HUES48 (cell line): ENCODE data around the gene SPATA6.

Source experiments
- H3K27ac ChIP-seq: one replicate; pipeline ENCODE4 v1.7.0; 2013; ENCODE audit warnings: low read depth, low read length, inconsistent platforms
- H3K27me3 ChIP-seq: 2 replicates; pipeline ENCODE4 v1.6.1; 2013; ENCODE audit warnings: mild to moderate bottlenecking, low read length; ENCODE audit not compliant: control insufficient read depth, insufficient read depth
- H3K36me3 ChIP-seq: 2 replicates; pipeline ENCODE4 v1.6.1; 2013; ENCODE audit warnings: low read length; ENCODE audit not compliant: control insufficient read depth, insufficient read depth
- H3K4me1 ChIP-seq: 2 replicates; pipeline ENCODE4 v1.6.1; 2013; ENCODE audit warnings: mild to moderate bottlenecking, low read length; ENCODE audit not compliant: control insufficient read depth, insufficient read depth
- H3K4me3 ChIP-seq: 2 replicates; pipeline ENCODE4 v1.5.1; 2013; ENCODE audit warnings: mild to moderate bottlenecking, low read depth, low read length
- H3K9ac ChIP-seq: 2 replicates; pipeline ENCODE4 v1.6.1; 2013; ENCODE audit warnings: mild to moderate bottlenecking, low read depth, low read length, moderate library complexity
- H3K9me3 ChIP-seq: 2 replicates; pipeline ENCODE4 v1.6.1; 2013; ENCODE audit warnings: low read length; ENCODE audit not compliant: control insufficient read depth, insufficient read depth

SPATA6 gene

DNA sequence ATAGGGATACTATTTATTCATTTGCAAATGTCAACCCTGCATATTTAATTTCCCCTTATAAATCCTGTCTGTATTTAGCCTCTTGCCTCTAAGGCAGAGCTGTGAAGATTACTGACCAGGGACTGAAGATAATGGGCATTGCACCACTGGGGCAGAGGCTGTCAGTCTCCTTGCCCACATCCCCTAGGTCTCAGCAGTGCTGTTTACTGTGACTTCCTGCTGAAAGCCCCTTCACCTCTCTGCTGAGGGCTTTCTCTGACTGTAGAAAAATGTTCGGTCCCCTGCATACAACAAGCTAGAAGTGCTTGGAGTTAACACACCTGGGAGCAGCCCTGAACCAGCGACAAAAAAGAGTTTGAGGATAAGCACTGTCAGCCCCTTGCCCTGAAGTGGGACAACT, 220.7 kb downstream of the SPATA6 start:
- Histone ChIP-seq H3K9ac (no peak overlapping the region), H3K9me3 (no peaks in the 10 kb centered on the region), H3K4me1 (no peaks in the 10 kb centered on the region), H3K4me3 (no peak overlapping the region), H3K36me3 (no peaks in the 10 kb centered on the region), H3K27ac (no peak overlapping the region), H3K27me3 (no peaks in the 10 kb centered on the region)

DNA sequence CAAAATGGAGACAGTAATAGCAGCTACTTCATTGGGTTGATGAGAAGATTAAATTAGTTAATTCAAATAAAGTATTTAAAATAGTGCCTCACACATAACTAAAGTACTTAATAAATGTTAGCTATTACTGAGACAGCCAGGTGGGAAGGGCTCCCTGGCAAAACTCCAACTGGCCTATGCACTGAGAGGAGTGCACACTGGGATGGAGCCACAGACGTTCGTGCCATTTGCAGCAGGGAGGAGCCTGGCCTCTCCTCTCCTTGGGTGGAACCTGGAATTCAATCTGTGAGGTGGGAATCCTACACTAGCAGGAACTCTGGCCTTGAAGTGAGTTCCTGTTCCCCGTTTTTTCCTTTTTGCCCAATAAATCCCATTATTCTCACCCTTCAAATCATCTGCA, 221.4 kb downstream of the SPATA6 start:
- H3K27me3 ChIP-seq: no peaks in the 10 kb centered on the region
- H3K9me3 ChIP-seq: no peaks in the 10 kb centered on the region
- H3K36me3 ChIP-seq: no peaks in the 10 kb centered on the region
- H3K27ac ChIP-seq: no peak overlapping the region
- H3K4me1 ChIP-seq: no peaks in the 10 kb centered on the region
- no peak overlapping the region for H3K4me3 ChIP-seq
- H3K9ac ChIP-seq: no peak overlapping the region

DNA sequence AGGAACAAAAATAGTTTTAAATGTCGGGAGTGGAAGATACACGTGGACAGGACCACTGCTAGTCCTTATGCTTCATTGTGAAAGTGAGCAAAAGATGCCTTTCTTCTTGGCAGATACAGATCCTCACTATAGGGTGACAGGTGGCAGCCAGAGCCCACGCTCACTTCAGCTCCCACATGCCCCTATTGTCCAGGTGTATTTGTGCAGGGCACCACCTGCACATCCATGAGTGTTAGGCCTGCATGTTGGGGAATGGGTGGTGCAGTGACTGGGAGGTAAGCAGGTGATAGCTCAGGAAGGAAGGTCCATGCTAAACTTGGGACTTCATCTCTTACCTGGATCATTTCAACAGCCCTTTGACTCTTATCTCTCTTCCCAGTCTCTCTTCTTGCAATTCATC, 222.1 kb downstream of the SPATA6 start:
- Histone ChIP-seq H3K9me3 (no peaks in the 10 kb centered on the region), H3K4me3 (no peak overlapping the region), H3K27me3 (no peaks in the 10 kb centered on the region), H3K9ac (no peak overlapping the region), H3K4me1 (no peaks in the 10 kb centered on the region), H3K36me3 (no peaks in the 10 kb centered on the region), H3K27ac (no peak overlapping the region)

DNA sequence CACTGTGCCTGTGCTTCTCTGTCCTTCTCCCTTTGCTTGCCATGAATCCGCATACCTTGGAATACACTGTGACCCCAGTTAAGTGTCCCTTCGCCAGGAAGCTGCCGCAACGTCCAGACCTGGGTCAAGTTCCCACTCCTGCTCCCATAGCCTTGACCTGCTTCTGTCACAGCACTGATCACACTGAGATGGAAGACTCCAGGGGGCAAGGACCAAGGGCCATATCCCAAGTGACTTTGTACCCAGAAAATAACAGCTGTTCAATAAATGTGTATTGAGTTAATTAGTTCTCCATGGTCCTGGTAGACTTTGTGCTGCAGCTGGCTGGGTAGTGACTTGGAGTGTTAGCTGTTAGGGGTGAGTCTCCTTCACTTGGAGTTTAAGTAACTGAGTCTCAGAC, 223.6 kb downstream of the SPATA6 start:
- Histone ChIP-seq H3K9me3 (no peaks in the 10 kb centered on the region), H3K27ac (no peak overlapping the region), H3K27me3 (no peaks in the 10 kb centered on the region), H3K36me3 (no peaks in the 10 kb centered on the region), H3K9ac (no peak overlapping the region), H3K4me1 (no peaks in the 10 kb centered on the region), H3K4me3 (no peak overlapping the region)

DNA sequence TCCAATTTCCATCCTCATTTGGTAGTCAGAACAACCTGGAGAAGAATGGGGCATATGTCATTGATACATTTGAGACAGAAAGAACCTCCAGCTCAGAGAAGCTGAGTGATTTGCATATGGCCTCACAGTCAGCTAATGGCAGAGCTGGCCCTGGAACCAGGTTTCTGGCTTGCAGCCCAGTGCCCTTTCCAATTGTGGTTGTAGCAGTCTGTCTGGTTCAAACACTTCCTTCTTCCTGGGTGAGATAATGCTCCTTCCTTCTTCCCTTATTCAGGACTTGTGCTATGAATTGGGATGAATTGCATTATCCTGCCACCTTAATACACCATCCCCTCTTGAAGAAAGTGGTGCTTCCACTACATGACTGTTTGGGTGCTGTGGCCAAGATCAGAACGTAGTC, 225.3 kb downstream of the SPATA6 start:
- Histone ChIP-seq H3K27ac (no peak overlapping the region), H3K4me1 (peaks cover 5% of the 10 kb centered on the region; the same call in 1 of the 2 replicates), H3K36me3 (no peaks in the 10 kb centered on the region), H3K27me3 (no peaks in the 10 kb centered on the region), H3K9me3 (no peaks in the 10 kb centered on the region), H3K4me3 (no peak overlapping the region), H3K9ac (no peak overlapping the region)
